Activated CD4-positive, alpha-beta T cell treated with anti-CD3 and anti-CD28 coated beads, Interleukin-2, Interleukin-4, amounts not matched to agents 100 ng/mL and 50 ng/mL, durations not matched to agents 16 hours and 8 hours (primary cell): ENCODE results near the gene RFTN1.
A peak's percentile ranks its signal among the peaks of the same experiment; 100 is the strongest.

Source experiments
- DNase-seq: peaks from one replicate; pipeline ENCODE4 v3.0.0-alpha.2; 2020; ENCODE audit warnings: low spot score

RFTN1 gene

GRCh38 chr3:16377196-16377595, 136.3 kb downstream of the RFTN1 start:
- DNase-seq: peak; percentile 39

GRCh38 chr3:16375891-16376290, 137.6 kb downstream of the RFTN1 start:
- no peak for DNase-seq

- DNase-seq: no peak
Measured at GRCh38 chr3:16374935-16375245, 138.6 kb downstream of the RFTN1 start.

GRCh38 chr3:16374047-16374934, 139.2 kb downstream of the RFTN1 start:
- DNase-seq: no peak

GRCh38 chr3:16373341-16373946, 140.1 kb downstream of the RFTN1 start:
- no peak for DNase-seq

GRCh38 chr3:16372362-16373292, 140.9 kb downstream of the RFTN1 start:
- no peak for DNase-seq

- no peak for DNase-seq
Measured at GRCh38 chr3:16370872-16371740, 142.4 kb downstream of the RFTN1 start.

GRCh38 chr3:16370503-16370871, 143.0 kb downstream of the RFTN1 start:
- DNase-seq: no peak

- DNase-seq: no peak
Measured at GRCh38 chr3:16369885-16370284, 143.6 kb downstream of the RFTN1 start.

- DNase-seq: no peak
Measured at GRCh38 chr3:16369276-16369675, 144.2 kb downstream of the RFTN1 start.

GRCh38 chr3:16366581-16366980, 146.9 kb downstream of the RFTN1 start:
- no peak for DNase-seq

GRCh38 chr3:16365491-16366128, 147.9 kb downstream of the RFTN1 start:
- no peak for DNase-seq

GRCh38 chr3:16364963-16365362, 148.5 kb downstream of the RFTN1 start:
- no peak for DNase-seq

- no peak for DNase-seq
Measured at GRCh38 chr3:16364323-16364722, 149.2 kb downstream of the RFTN1 start.

- DNase-seq: no peak
Measured at GRCh38 chr3:16363636-16364035, 149.9 kb downstream of the RFTN1 start.

GRCh38 chr3:16362770-16363169, 150.7 kb downstream of the RFTN1 start:
- no peak for DNase-seq

- no peak for DNase-seq
Measured at GRCh38 chr3:16361087-16361486, 152.4 kb downstream of the RFTN1 start.

GRCh38 chr3:16359331-16359730, 154.2 kb downstream of the RFTN1 start:
- no peak for DNase-seq

- no peak for DNase-seq
Measured at GRCh38 chr3:16358336-16358735, 155.2 kb downstream of the RFTN1 start.

GRCh38 chr3:16357186-16358121, 156.0 kb downstream of the RFTN1 start:
- DNase-seq: no peak
